Measurements from ENCODE around the gene SNAP25. TPM values are rescaled to one million over a fixed set of nuclear protein-coding genes. Genes with fewer than 3 reads are reported as not detected.

Gene SNAP25
- total RNA-seq, 1 donor from 2014 or later = 0.22 TPM

- Histone ChIP-seq H3K27me3 (ENCODE audit: low read depth) (no peaks in the 10 kb centered on the region), H3K36me3 (no peaks in the 10 kb centered on the region), H3K9me3 (replicated peaks) (no peaks in the 10 kb centered on the region), H3K4me1 (no peaks in the 10 kb centered on the region), H3K4me3 (no peak overlapping the region), H3K27ac (replicated peaks) (no peak overlapping the region)
- intact Hi-C loops (cut with micrococcal nuclease) = no loop called here
- DNase-seq = no peak
- TF ChIP-seq CTCF (IDR thresholded peaks at IDR 0.05; ENCODE audit: borderline replicate concordance) = no peak
Measured at GRCh38 chr20:10200330-10200729, 18.3 kb upstream of the SNAP25 start.

DNA sequence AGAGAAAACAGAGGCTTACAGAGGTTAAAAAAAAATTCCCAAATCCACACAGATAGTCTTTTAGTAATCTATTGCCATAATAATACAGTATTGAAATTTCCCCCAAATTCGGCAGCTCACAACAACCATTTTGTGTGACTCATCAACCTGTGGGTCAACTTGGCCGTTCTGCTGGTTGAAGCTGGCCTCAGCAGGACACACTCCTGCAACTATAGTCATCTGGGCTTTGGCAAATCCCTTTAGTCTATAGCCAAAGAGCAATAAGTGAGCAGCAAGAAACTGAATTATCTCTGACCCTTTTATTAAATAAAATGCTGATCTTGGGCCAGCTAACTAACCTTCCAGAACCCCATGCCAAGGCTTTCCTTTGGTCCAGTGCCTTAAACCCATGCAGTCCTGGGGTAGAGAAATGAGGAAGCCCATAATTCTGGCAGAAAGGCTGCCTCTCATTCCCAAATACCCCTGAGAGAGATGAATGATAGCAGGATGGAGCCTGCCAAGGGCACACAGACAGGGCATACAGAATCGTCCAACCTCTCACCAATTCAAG is 17.2 kb upstream of the SNAP25 start:
- TF ChIP-seq CTCF (IDR thresholded peaks at IDR 0.05; ENCODE audit: borderline replicate concordance) = no peak
- no peak for DNase-seq
- intact Hi-C loops (cut with micrococcal nuclease) = no loop called here
- Histone ChIP-seq H3K4me1 (no peaks in the 10 kb centered on the region), H3K36me3 (no peaks in the 10 kb centered on the region), H3K27ac (replicated peaks) (no peak overlapping the region), H3K27me3 (ENCODE audit: low read depth) (no peaks in the 10 kb centered on the region), H3K9me3 (replicated peaks) (no peaks in the 10 kb centered on the region), H3K4me3 (no peak overlapping the region)

GRCh38 chr20:10209091-10209490 is 9.5 kb upstream of the SNAP25 start:
- TF ChIP-seq CTCF (IDR thresholded peaks at IDR 0.05; ENCODE audit: borderline replicate concordance) = no peak
- Histone ChIP-seq H3K27me3 (ENCODE audit: low read depth) (peaks cover 10% of the 10 kb centered on the region), H3K4me3 (no peak overlapping the region), H3K9me3 (replicated peaks) (peaks cover 6% of the 10 kb centered on the region), H3K36me3 (no peaks in the 10 kb centered on the region), H3K27ac (replicated peaks) (no peak overlapping the region), H3K4me1 (no peaks in the 10 kb centered on the region)
- intact Hi-C loops (cut with micrococcal nuclease) = no loop called here
- no peak for DNase-seq

DNA sequence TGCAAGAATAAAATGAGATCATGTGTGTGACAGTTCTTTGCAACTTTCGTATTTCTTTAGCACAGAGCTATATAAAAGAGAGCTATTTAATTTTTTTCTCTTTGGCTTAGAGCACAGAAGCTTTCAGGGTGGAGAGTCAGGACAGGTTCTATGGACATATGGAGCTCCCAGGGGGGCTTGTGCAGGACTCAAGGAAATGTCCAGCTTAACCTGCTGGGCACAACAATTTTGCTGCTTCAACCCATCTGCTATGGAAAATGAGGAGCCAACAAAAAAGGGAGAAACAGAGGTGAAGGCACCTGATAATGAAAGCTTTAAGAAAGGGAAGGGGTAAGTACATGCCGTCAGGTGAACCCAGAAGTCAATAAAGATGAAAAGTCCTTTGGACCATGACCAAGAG is 5.1 kb upstream of the SNAP25 start:
- Histone ChIP-seq H3K27ac (replicated peaks) (no peak overlapping the region), H3K36me3 (no peaks in the 10 kb centered on the region), H3K9me3 (replicated peaks) (no peaks in the 10 kb centered on the region), H3K27me3 (ENCODE audit: low read depth) (peaks cover 53% of the 10 kb centered on the region), H3K4me3 (no peak overlapping the region), H3K4me1 (peaks cover 9% of the 10 kb centered on the region)
- DNase-seq = no peak
- TF ChIP-seq CTCF (IDR thresholded peaks at IDR 0.05; ENCODE audit: borderline replicate concordance) = no peak
- intact Hi-C loops (cut with micrococcal nuclease) = no loop called here

DNA sequence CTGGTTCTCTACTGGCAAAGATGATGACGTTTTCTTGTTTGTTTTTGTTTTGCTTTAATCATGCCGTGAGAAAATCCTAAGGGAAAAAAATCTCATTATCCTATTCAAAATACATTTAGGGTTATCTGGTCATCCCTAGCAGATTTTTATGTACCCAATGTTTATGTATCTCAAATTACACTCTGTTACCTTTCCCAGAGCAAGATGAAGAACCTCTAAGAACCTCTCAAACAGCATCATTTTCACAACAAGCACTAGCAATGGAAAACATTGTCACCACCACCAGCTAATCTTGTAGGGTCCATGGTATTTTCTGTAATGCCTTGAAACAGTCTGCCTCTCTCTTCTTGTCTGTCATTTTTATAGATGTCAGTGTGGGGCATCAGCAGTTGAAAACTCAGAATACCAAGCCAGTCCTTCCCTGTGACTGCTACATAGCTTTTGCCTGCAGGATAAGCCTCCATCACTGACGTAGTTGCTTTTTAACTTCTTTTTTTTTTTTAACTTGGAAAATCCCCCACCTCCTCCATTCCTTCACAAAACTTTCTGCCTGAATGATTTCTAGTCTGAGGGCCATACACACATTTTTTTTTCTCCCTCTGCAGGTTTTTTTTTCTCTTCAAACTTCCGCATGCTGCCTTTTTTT is 2.4 kb upstream of the SNAP25 start:
- Histone ChIP-seq H3K9me3 (replicated peaks) (no peaks in the 10 kb centered on the region), H3K4me1 (peaks cover 13% of the 10 kb centered on the region), H3K27me3 (ENCODE audit: low read depth) (peaks cover 74% of the 10 kb centered on the region), H3K27ac (replicated peaks) (no peak overlapping the region), H3K36me3 (no peaks in the 10 kb centered on the region), H3K4me3 (no peak overlapping the region)
- intact Hi-C loops (cut with micrococcal nuclease) = no loop called here
- no peak for TF ChIP-seq CTCF (IDR thresholded peaks at IDR 0.05; ENCODE audit: borderline replicate concordance)
- DNase-seq = no peak

Measured in left ventricle myocardium inferior (tissue), 1 donor.